ENCODE measurements around the gene NFAM1.

NFAM1 gene

DNA sequence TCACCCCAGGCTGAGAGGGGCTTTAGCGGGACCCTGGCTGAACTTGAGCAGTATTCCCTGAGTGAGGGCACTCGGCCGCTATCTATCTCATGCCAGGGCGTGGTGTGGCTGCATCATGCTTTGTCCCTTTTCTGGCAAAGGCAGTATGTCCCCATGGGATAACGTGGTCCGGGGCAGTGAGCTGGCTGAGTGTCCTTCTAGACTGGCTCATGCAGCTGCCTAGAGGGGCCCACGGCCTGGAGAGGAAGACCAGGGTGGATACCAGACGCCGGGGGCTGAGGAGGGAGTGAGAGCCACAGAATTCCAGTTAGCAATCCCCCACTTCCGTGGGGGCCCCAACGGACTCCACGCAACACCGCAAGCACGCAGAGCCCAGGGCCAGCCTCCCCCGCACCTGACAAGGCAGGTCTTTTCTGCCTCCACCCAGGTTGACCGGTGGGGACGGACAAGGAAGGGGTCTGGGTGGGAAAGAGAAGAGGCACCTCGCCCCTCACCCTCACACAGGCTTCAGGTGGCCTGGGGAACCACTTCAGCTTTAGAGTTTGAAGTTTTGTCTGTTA lies 15.5 kb downstream of the NFAM1 start:
- Histone ChIP-seq H3K36me3 (ENCODE audit: control insufficient read depth, insufficient read depth, low read length) (no peaks in the 10 kb centered on the region), H3K9me3 (ENCODE audit: control insufficient read depth, low read length) (no peaks in the 10 kb centered on the region), H3K27ac (ENCODE audit: insufficient read depth, low read depth, low read length, poor library complexity, severe bottlenecking) (no peak overlapping the region), H3K4me3 (ENCODE audit: insufficient read depth, low read depth, low read length) (no peak overlapping the region), H3K4me1 (ENCODE audit: control insufficient read depth, insufficient read depth, low read length) (peaks cover 29% of the 10 kb centered on the region), H3K27me3 (ENCODE audit: control insufficient read depth, insufficient read depth, low read length, poor library complexity, severe bottlenecking) (no peaks in the 10 kb centered on the region)
- 93 to 94% methylated on average over 18 of the region's 18 CpGs for WGBS, 2 experiments

DNA sequence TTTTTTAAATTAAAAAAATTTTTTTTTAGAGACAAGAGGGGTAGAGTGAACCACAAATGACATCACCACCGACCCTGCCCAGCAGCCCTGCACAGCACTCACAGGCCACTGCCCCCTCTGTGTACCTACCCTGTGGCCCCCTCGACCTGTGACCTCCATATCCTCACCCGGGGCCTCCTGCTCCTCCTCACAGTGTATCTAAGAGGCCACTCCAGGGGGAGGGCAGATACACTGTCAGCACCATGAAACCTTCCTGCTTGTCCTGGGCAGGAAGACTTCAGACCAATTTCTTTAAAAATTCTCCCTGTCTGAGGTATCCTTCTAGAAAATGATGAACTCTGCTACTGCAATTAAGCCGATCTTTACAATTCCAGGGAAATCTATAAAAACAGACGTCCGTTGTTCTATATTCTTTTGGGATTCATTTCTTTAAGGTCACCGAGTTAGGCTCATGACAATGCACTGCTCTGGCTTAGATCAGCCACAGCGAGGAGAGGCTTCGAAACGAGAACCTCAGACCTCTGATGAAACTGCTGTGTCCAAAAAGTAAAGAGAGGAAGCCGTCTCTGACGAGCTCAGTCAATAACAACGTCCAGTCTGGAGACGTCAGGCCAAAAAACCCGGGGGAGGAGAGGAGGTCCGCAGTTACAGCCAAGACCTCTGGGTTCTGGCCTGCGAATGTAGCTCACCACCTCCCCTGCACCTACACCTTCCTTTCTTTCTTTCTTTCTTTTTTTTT lies 17.5 kb downstream of the NFAM1 start:
- Histone ChIP-seq H3K9me3 (ENCODE audit: control insufficient read depth, low read length) (no peaks in the 10 kb centered on the region), H3K27ac (ENCODE audit: insufficient read depth, low read depth, low read length, poor library complexity, severe bottlenecking) (peak overlapping the region; percentile 8), H3K27me3 (ENCODE audit: control insufficient read depth, insufficient read depth, low read length, poor library complexity, severe bottlenecking) (no peaks in the 10 kb centered on the region), H3K4me3 (ENCODE audit: insufficient read depth, low read depth, low read length) (no peak overlapping the region), H3K36me3 (ENCODE audit: control insufficient read depth, insufficient read depth, low read length) (no peaks in the 10 kb centered on the region), H3K4me1 (ENCODE audit: control insufficient read depth, insufficient read depth, low read length) (peaks cover 29% of the 10 kb centered on the region)
- 84 to 86% methylated on average over 16 to 17 of the region's 17 CpGs for WGBS, 2 experiments

GRCh38 chr22:42414021-42414420 lies 18.2 kb downstream of the NFAM1 start:
- Histone ChIP-seq H3K27me3 (ENCODE audit: control insufficient read depth, insufficient read depth, low read length, poor library complexity, severe bottlenecking) (no peaks in the 10 kb centered on the region), H3K36me3 (ENCODE audit: control insufficient read depth, insufficient read depth, low read length) (no peaks in the 10 kb centered on the region), H3K4me3 (ENCODE audit: insufficient read depth, low read depth, low read length) (no peak overlapping the region), H3K9me3 (ENCODE audit: control insufficient read depth, low read length) (no peaks in the 10 kb centered on the region), H3K4me1 (ENCODE audit: control insufficient read depth, insufficient read depth, low read length) (peaks cover 24% of the 10 kb centered on the region), H3K27ac (ENCODE audit: insufficient read depth, low read depth, low read length, poor library complexity, severe bottlenecking) (no peak overlapping the region)
- 86 to 88% methylated on average over 10 to 11 of the region's 11 CpGs for WGBS, 2 experiments

- Histone ChIP-seq H3K9me3 (ENCODE audit: control insufficient read depth, low read length) (no peaks in the 10 kb centered on the region), H3K4me1 (ENCODE audit: control insufficient read depth, insufficient read depth, low read length) (peaks cover 22% of the 10 kb centered on the region), H3K4me3 (ENCODE audit: insufficient read depth, low read depth, low read length) (no peak overlapping the region), H3K27ac (ENCODE audit: insufficient read depth, low read depth, low read length, poor library complexity, severe bottlenecking) (no peak overlapping the region), H3K36me3 (ENCODE audit: control insufficient read depth, insufficient read depth, low read length) (no peaks in the 10 kb centered on the region), H3K27me3 (ENCODE audit: control insufficient read depth, insufficient read depth, low read length, poor library complexity, severe bottlenecking) (no peaks in the 10 kb centered on the region)
- 26 to 33% methylated on average over 13 of the region's 13 CpGs for WGBS, 2 experiments
Measured at GRCh38 chr22:42412744-42413333, 19.4 kb downstream of the NFAM1 start.

GRCh38 chr22:42410708-42411107 lies 21.5 kb downstream of the NFAM1 start:
- WGBS, 2 experiments: 93 to 96% methylated on average over 7 of the region's 7 CpGs

GRCh38 chr22:42408810-42409529 lies 23.2 kb downstream of the NFAM1 start:
- Histone ChIP-seq H3K36me3 (ENCODE audit: control insufficient read depth, insufficient read depth, low read length) (no peaks in the 10 kb centered on the region), H3K9me3 (ENCODE audit: control insufficient read depth, low read length) (no peaks in the 10 kb centered on the region), H3K27ac (ENCODE audit: insufficient read depth, low read depth, low read length, poor library complexity, severe bottlenecking) (no peak overlapping the region), H3K4me3 (ENCODE audit: insufficient read depth, low read depth, low read length) (no peak overlapping the region), H3K4me1 (ENCODE audit: control insufficient read depth, insufficient read depth, low read length) (peaks cover 10% of the 10 kb centered on the region), H3K27me3 (ENCODE audit: control insufficient read depth, insufficient read depth, low read length, poor library complexity, severe bottlenecking) (no peaks in the 10 kb centered on the region)
- WGBS, 2 experiments: 92% methylated on average over 16 of the region's 16 CpGs

More at GRCh38 chr22:42410708-42411107, 21.5 kb downstream of the NFAM1 start:
- Histone ChIP-seq H3K36me3 (ENCODE audit: control insufficient read depth, insufficient read depth, low read length) (no peaks in the 10 kb centered on the region), H3K9me3 (ENCODE audit: control insufficient read depth, low read length) (no peaks in the 10 kb centered on the region), H3K4me1 (ENCODE audit: control insufficient read depth, insufficient read depth, low read length) (peaks cover 19% of the 10 kb centered on the region), H3K4me3 (ENCODE audit: insufficient read depth, low read depth, low read length) (no peak overlapping the region), H3K27me3 (ENCODE audit: control insufficient read depth, insufficient read depth, low read length, poor library complexity, severe bottlenecking) (no peaks in the 10 kb centered on the region), H3K27ac (ENCODE audit: insufficient read depth, low read depth, low read length, poor library complexity, severe bottlenecking) (no peak overlapping the region)

- Histone ChIP-seq H3K36me3 (ENCODE audit: control insufficient read depth, insufficient read depth, low read length) (no peaks in the 10 kb centered on the region), H3K4me1 (ENCODE audit: control insufficient read depth, insufficient read depth, low read length) (peaks cover 10% of the 10 kb centered on the region), H3K27me3 (ENCODE audit: control insufficient read depth, insufficient read depth, low read length, poor library complexity, severe bottlenecking) (no peaks in the 10 kb centered on the region), H3K4me3 (ENCODE audit: insufficient read depth, low read depth, low read length) (no peak overlapping the region), H3K27ac (ENCODE audit: insufficient read depth, low read depth, low read length, poor library complexity, severe bottlenecking) (no peak overlapping the region), H3K9me3 (ENCODE audit: control insufficient read depth, low read length) (no peaks in the 10 kb centered on the region)
- 85 to 88% methylated on average over 7 of the region's 7 CpGs for whole genome bisulfite sequencing, 2 experiments
Measured at GRCh38 chr22:42408276-42408675, 23.9 kb downstream of the NFAM1 start.

DNA sequence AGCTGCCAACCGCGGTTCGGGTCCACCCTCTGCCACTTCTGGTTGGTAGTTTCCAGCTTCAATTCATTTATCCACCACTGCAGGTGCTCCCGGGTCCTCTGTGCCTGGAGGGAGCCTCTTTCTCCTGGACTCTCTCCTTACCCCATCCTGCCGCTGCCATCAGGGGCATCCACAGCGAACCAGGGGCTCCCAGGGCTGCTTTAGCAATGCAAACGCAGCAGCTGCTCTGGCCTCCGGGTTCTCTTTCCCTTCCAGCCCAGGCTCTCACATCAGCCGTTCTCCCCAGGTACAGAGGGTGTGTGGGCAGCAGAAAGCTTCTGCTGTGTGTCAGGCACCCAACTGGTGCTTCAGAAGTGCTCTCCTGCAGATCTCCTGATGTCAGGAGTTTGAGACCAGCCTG lies 27.9 kb downstream of the NFAM1 start:
- no peaks in the 10 kb centered on the region for H3K9me3 ChIP-seq (ENCODE audit: control insufficient read depth, low read length)
- peaks cover 11% of the 10 kb centered on the region for H3K4me1 ChIP-seq (ENCODE audit: control insufficient read depth, insufficient read depth, low read length)
- WGBS, 2 experiments: 46 to 48% methylated on average over 9 of the region's 9 CpGs
- H3K27me3 ChIP-seq (ENCODE audit: control insufficient read depth, insufficient read depth, low read length, poor library complexity, severe bottlenecking): no peaks in the 10 kb centered on the region
- H3K36me3 ChIP-seq (ENCODE audit: control insufficient read depth, insufficient read depth, low read length): no peaks in the 10 kb centered on the region
- no peak overlapping the region for H3K4me3 ChIP-seq (ENCODE audit: insufficient read depth, low read depth, low read length)
- no peak overlapping the region for H3K27ac ChIP-seq (ENCODE audit: insufficient read depth, low read depth, low read length, poor library complexity, severe bottlenecking)

GRCh38 chr22:42401535-42402334 lies 30.5 kb downstream of the NFAM1 start:
- Histone ChIP-seq H3K36me3 (ENCODE audit: control insufficient read depth, insufficient read depth, low read length) (no peaks in the 10 kb centered on the region), H3K27me3 (ENCODE audit: control insufficient read depth, insufficient read depth, low read length, poor library complexity, severe bottlenecking) (no peaks in the 10 kb centered on the region), H3K4me1 (ENCODE audit: control insufficient read depth, insufficient read depth, low read length) (peaks cover 16% of the 10 kb centered on the region), H3K9me3 (ENCODE audit: control insufficient read depth, low read length) (no peaks in the 10 kb centered on the region), H3K4me3 (ENCODE audit: insufficient read depth, low read depth, low read length) (no peak overlapping the region), H3K27ac (ENCODE audit: insufficient read depth, low read depth, low read length, poor library complexity, severe bottlenecking) (no peak overlapping the region)
- WGBS, 2 experiments: 83 to 86% methylated on average over 19 of the region's 19 CpGs

All from ectodermal cell (in vitro differentiated cells).